Measurements from ENCODE around the gene PRDM16. TPM values are rescaled to one million over a fixed set of nuclear protein-coding genes. Genes with fewer than 3 reads are reported as not detected.
"Not testable (repeated sequence)": the region's sequence is repeated elsewhere in the genome, so short reads cannot be mapped to it uniquely, and the experiment has no call there.

Gene PRDM16
- total RNA-seq, 1 donor from 2014 or later: 84.2 TPM

DNA sequence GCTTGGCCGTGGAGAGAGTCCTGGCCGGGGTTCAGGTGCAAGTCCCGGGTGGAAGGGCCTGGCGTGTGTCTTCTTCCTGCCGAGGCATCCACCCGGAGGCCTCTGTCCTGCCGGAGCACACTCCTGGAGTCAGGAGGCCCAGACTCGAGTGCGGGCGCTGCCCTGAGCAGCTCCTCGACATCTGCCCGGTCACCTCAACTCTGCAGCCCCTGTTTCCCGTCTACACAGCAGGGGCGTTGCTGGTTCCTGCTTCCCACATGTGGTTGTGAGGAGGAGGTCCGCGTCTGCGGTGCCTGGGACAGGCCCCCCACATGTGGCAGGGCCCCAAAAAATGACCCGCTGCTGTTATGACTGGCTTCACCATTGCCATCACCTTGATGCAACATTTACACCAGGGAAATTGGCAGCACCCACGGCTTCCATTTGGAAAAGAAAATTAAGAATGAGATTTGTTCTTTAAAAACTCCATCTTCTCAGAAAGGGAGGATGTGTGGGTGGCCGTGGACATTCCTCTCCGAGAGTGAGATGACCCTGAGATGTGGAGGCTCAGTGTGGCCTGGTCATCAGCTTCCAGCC is 169.8 kb downstream of the PRDM16 start:
- Histone ChIP-seq H3K9me3 (no peaks in the 10 kb centered on the region), H3K27ac (peak overlapping the region; percentile 73 to 83), H3K4me1 (peaks cover 6 to 38% of the 10 kb centered on the region in 2 donors), H3K36me3 (peaks cover 0 to 7% of the 10 kb centered on the region in 2 donors), H3K4me3 (peak overlapping the region in 1 of 2 donors; percentile 16), H3K27me3 (no peaks in the 10 kb centered on the region)
- no peak for DNase-seq (ENCODE audit: low spot score in 2 of 2)
- TF ChIP-seq, protein P1, sequence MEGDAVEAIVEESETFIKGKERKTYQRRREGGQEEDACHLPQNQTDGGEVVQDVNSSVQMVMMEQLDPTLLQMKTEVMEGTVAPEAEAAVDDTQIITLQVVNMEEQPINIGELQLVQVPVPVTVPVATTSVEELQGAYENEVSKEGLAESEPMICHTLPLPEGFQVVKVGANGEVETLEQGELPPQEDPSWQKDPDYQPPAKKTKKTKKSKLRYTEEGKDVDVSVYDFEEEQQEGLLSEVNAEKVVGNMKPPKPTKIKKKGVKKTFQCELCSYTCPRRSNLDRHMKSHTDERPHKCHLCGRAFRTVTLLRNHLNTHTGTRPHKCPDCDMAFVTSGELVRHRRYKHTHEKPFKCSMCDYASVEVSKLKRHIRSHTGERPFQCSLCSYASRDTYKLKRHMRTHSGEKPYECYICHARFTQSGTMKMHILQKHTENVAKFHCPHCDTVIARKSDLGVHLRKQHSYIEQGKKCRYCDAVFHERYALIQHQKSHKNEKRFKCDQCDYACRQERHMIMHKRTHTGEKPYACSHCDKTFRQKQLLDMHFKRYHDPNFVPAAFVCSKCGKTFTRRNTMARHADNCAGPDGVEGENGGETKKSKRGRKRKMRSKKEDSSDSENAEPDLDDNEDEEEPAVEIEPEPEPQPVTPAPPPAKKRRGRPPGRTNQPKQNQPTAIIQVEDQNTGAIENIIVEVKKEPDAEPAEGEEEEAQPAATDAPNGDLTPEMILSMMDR (IDR thresholded peaks at IDR 0.05): no peak
- intact Hi-C loops (cut with DNase I): loop anchor here (2.0 kb wide), 1 partner anchor 36 kb away; no protein-coding TSS in a partner anchor

DNA sequence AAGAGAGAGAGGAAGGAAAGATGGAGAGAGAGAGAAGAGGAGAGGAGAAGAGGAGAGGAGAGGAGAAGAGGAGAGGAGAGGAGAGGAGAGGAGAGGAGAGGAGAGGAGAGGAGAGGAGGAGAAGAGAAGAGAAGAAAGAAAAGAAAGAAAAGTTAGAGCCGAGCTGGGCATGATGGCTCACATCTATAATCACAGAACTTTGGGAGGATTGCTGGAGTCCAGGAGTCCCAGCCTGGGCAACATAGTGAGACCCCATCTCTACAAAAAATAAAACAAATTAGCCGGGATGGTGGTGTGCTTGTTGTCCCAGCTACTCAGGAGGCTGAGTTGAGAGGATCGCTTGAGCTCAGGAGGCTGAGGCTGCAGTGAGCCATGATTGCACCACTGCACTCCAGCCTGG is 171.0 kb downstream of the PRDM16 start:
- not testable (repeated sequence) for H3K9me3 ChIP-seq; DNase-seq (ENCODE audit: low spot score in 2 of 2); H3K27me3 ChIP-seq; H3K4me3 ChIP-seq
- H3K4me1 ChIP-seq: peaks cover 6 to 38% of the 10 kb centered on the region in 2 donors
- peaks cover 0 to 19% of the 10 kb centered on the region in 2 donors for H3K36me3 ChIP-seq
- peak overlapping the region; percentile 83 for H3K27ac ChIP-seq
- intact Hi-C loops (cut with DNase I): loop anchor here (2.0 to 5.0 kb wide), 2 partner anchors 35 to 43 kb away; no protein-coding TSS in a partner anchor

DNA sequence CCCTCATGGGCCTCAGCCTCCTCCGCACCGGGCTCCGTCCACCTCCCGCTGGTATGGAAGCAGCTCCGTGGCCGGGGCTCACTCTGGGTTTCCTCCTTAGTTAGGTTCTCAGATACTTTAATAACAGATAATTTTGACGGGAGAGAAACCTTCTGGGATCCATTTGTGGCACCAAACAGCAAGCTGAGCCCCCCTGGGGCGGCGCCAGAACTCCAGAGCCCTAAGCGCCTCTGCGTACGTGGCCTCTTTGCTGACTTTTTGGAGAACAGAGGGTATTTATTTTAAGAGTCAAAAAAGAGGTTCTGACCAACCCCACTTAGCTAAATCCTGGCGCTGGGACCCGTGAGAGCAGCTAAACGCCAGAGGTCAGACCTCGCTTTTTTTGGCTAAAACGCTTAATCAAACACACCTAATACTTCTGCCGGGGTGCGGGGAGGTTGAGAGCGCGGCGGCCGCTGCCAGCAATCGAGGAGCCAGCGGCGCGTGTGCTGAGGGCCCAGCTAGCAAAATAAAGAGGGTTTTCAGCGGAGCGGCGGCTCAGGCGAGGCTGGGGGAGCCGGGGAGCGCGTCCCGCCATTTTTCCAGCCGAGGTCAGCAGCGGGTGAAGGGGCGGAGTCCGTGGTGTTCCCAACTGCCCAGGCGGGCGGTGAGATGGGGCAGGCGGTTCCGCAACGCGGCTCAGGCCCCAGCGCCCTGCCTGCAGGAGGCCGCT is 171.7 kb downstream of the PRDM16 start:
- no peaks in the 10 kb centered on the region for H3K27me3 ChIP-seq
- no peak for DNase-seq (ENCODE audit: low spot score in 2 of 2)
- peaks cover 6 to 36% of the 10 kb centered on the region in 2 donors for H3K4me1 ChIP-seq
- no peaks in the 10 kb centered on the region for H3K9me3 ChIP-seq
- peak overlapping the region; percentile 83 for H3K27ac ChIP-seq
- intact Hi-C loops (cut with DNase I): loop anchor here (5.0 kb wide), 1 partner anchor 43 kb away; no protein-coding TSS in a partner anchor
- peaks cover 0 to 20% of the 10 kb centered on the region in 2 donors for H3K36me3 ChIP-seq
- H3K4me3 ChIP-seq: peak overlapping the region in 1 of 2 donors; percentile 39
- TF ChIP-seq, protein P1 (IDR thresholded peaks at IDR 0.05): no peak

DNA sequence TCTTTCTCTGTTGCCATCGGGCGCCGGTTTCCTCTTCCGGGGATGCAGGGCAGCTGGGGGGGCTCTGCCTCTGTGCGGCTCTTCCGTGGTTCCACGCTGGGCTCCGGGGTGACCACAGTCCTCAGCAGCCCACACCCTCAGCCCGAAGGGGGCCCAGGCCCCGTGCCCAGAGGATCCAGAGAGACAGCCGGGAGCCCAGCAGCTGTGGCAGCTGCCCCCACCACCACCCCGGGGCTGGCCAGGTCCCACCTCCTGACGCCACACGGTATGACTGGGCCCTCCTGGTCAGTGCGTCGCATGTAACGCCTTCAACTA is 172.2 kb downstream of the PRDM16 start:
- TF ChIP-seq, protein P1 (IDR thresholded peaks at IDR 0.05): no peak
- peak overlapping the region; percentile 83 for H3K27ac ChIP-seq

DNA sequence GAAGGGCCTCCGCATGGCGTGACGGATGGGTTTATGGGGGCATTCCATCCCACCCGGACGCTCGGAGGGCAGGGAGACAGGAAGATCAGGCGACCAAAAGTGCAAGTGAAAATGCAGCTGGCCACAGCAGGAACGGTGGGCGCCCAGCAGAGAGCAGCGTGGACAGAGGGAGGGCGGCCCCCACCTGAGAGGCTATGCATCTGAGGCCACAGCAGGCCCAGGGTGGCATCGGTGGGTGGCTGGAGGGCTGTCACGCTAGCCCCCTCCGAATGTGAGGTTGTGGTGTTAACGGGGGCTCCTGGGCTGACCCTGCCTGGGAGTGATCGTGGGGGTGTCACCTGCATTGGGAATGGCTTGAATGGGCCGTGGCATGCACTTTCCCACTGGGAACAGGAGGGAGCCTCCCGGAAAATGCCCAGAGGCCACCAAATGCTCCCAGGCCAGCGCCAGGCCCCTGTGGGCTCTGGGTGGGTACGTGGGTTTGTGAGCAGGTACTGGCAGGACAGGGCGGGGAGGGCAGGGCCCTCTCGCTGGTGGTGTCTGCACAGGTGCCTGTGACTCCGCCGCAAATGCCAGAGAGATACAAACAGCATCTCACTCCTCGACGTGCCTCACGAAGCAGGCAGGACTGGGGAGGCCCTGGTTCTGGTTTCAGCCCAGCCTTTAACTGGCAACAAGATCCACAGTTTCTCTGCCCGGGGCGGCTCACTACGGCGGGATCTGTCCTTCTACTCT is 172.8 kb downstream of the PRDM16 start:
- intact Hi-C loops (cut with DNase I): loop anchor here (5.0 kb wide), 1 partner anchor 45 kb away; no protein-coding TSS in a partner anchor

More for the DNA sequence above, 172.2 kb downstream of the PRDM16 start:
- no peaks in the 10 kb centered on the region for H3K27me3 ChIP-seq
- H3K4me1 ChIP-seq: peaks cover 6 to 33% of the 10 kb centered on the region in 2 donors
- H3K4me3 ChIP-seq: peak overlapping the region in 1 of 2 donors; percentile 39
- DNase-seq (ENCODE audit: low spot score in 2 of 2): no peak
- peaks cover 0 to 20% of the 10 kb centered on the region in 2 donors for H3K36me3 ChIP-seq
- no peaks in the 10 kb centered on the region for H3K9me3 ChIP-seq
- intact Hi-C loops (cut with DNase I): loop anchor here (5.0 kb wide), 1 partner anchor 44 kb away; no protein-coding TSS in a partner anchor

More for the DNA sequence above, 172.8 kb downstream of the PRDM16 start:
- Histone ChIP-seq H3K4me3 (peak overlapping the region in 1 of 2 donors; percentile 39), H3K27me3 (no peaks in the 10 kb centered on the region), H3K36me3 (peaks cover 0 to 20% of the 10 kb centered on the region in 2 donors), H3K9me3 (no peaks in the 10 kb centered on the region), H3K27ac (peak overlapping the region; percentile 83), H3K4me1 (peaks cover 6 to 35% of the 10 kb centered on the region in 2 donors)
- DNase-seq (ENCODE audit: low spot score in 2 of 2): no peak
- TF ChIP-seq, protein P1 (IDR thresholded peaks at IDR 0.05): no peak

Data from ascending aorta (tissue), 2 donors.